Measurements from ENCODE around the gene TNFSF18. TPM values are rescaled to one million over a fixed set of nuclear protein-coding genes. Genes with fewer than 3 reads are reported as not detected.
A peak's percentile ranks its signal among the peaks of the same experiment; 100 is the strongest.

Gene TNFSF18
- total and polyA plus RNA-seq, 10 of the 15 experiments (the other 5 are each of a cell fraction or from before 2014, with no cell fraction given): not detected

GRCh38 chr1:173005196-173005864 lies 45.4 kb downstream of the TNFSF18 start:
- DNase-seq (ENCODE audit: low read depth, low spot score) (no peak), FAIRE-seq (peak; percentile 78), ATAC-seq (no peak)
- no peaks in the 10 kb centered on the region for H3K79me2 ChIP-seq (ENCODE audit: control insufficient read depth, insufficient read depth, low read length)
- ChIA-PET POLR2A (no interaction called here), RAD21 (ENCODE audit: unreplicated experiment) (no interaction called here), CTCF (interaction anchor here (0.7 to 1.1 kb wide), 2 partner anchors 178 to 196 kb away, joined by 3 to 4 read pairs; no protein-coding TSS in a partner anchor), SMC1A (ENCODE audit: uncharacterized antibody, unreplicated experiment) (no interaction called here)
- in situ Hi-C loops (cut with MboI): no loop called here
- H3K4me3 ChIP-seq: no peak overlapping the region
- no peak overlapping the region for H3K27ac ChIP-seq (ENCODE audit: control insufficient read depth, insufficient read depth)
- H3K9me3 ChIP-seq (replicated peaks; ENCODE audit: control insufficient read depth, insufficient read depth, low read length): no peaks in the 10 kb centered on the region
- 0 out of 4 replicates have a peak, but pooled peaks cover 0 to 3% of the 10 kb centered on the region in 2 experiments for H3K27me3 ChIP-seq (replicated peaks in 1 of 2; ENCODE audit: control insufficient read depth in 2 of 2, insufficient read depth in 2 of 2, low read length in 1 of 2)
- TF ChIP-seq RELA (IDR thresholded peaks at IDR 0.05; ENCODE audit: borderline replicate concordance, partially characterized antibody): no peak
- no peak for TF ChIP-seq MXI1 (IDR thresholded peaks at IDR 0.05; ENCODE audit: low read depth, low read length)
- no peak for TF ChIP-seq E2F4 (IDR thresholded peaks at IDR 0.05; ENCODE audit: low read depth, low read length)
- no peak for TF ChIP-seq TCF3 (IDR thresholded peaks at IDR 0.05; ENCODE audit: borderline replicate concordance, insufficient read depth, low read depth, low read length)
- TF ChIP-seq CHD1 (IDR thresholded peaks at IDR 0.05; ENCODE audit: low read depth, low read length): no peak
- TF ChIP-seq NFIC (IDR thresholded peaks at IDR 0.05; ENCODE audit: low read depth, low read length): no peak
- TF ChIP-seq ATF7 (IDR thresholded peaks at IDR 0.05; ENCODE audit: low read depth): no peak
- no TSS peak for BruUV-seq (replicated peaks)
- no peaks in the 10 kb centered on the region for H4K20me1 ChIP-seq (ENCODE audit: control insufficient read depth, insufficient read depth)
- WGBS (ENCODE audit: insufficient coverage, insufficient replicate concordance, low lambda C conversion rate, missing lambda C conversion rate): 40% methylated on average over 2 of the region's 2 CpGs
- no peak overlapping the region for H2AFZ ChIP-seq (ENCODE audit: control insufficient read depth, low read depth, low read length)
- no peak overlapping the region for H3K9ac ChIP-seq (ENCODE audit: control insufficient read depth, insufficient read depth, low read length)
- H3K4me2 ChIP-seq (ENCODE audit: control insufficient read depth, insufficient read depth): no peak overlapping the region
- H3K36me3 ChIP-seq (ENCODE audit: control insufficient read depth in 2 of 2, insufficient read depth in 2 of 2, low read length in 1 of 2): no peaks in the 10 kb centered on the region
- no peaks in the 10 kb centered on the region for H3K4me1 ChIP-seq (ENCODE audit: control insufficient read depth, insufficient read depth, low read length)
- intact Hi-C loops (cut with micrococcal nuclease; ENCODE audit: unreplicated experiment): no loop called here

Measured in GM12878 (cell line).